Karpas-422 (cell line): ENCODE results near the gene GGTA1. TPM values are rescaled to one million over a fixed set of nuclear protein-coding genes. Genes with fewer than 3 reads are reported as not detected.
A peak's percentile ranks its signal among the peaks of the same experiment; 100 is the strongest.
"Not testable (repeated sequence)": the region's sequence is repeated elsewhere in the genome, so short reads cannot be mapped to it uniquely, and the experiment has no call there.

ENCODE experiments used
- DNase-seq: peaks from one replicate; pipeline ENCODE4 v3.0.0-alpha.2; 2015
- H2AFZ ChIP-seq: fragments of 200-600 bp; sonication (generic); 2 replicates; pipeline ENCODE4 v1.6.1; 2014; ENCODE audit warnings: antibody characterized with exemption, low read length, mixed read lengths
- H3K27ac ChIP-seq: fragments of 200-600 bp; sonication (generic); 2 replicates; pipeline ENCODE4 v1.5.1; 2014; ENCODE audit warnings: mild to moderate bottlenecking, low read length, moderate library complexity
- H3K27me3 ChIP-seq: fragments of 200-600 bp; sonication (generic); 2 replicates; pipeline ENCODE4 v1.6.1; 2014; ENCODE audit warnings: low read length, mixed read lengths
- H3K36me3 ChIP-seq: fragments of 200-600 bp; sonication (generic); 2 replicates; pipeline ENCODE4 v1.6.1; 2014; ENCODE audit warnings: low read length, mixed read lengths; ENCODE audit not compliant: insufficient read depth
- H3K4me1 ChIP-seq: fragments of 200-600 bp; sonication (generic); 2 replicates; pipeline ENCODE4 v1.6.1; 2014; ENCODE audit warnings: mild to moderate bottlenecking, low read length, mixed read lengths
- H3K4me2 ChIP-seq: fragments of 200-600 bp; sonication (generic); 2 replicates; pipeline ENCODE4 v1.6.1; 2014; ENCODE audit warnings: low read length, low read depth, mild to moderate bottlenecking; ENCODE audit not compliant: poor library complexity, severe bottlenecking
- H3K4me3 ChIP-seq: fragments of 200-600 bp; sonication (generic); 2 replicates; pipeline ENCODE4 v1.5.1; 2014; ENCODE audit warnings: mild to moderate bottlenecking, antibody characterized with exemption, low read length, mixed read lengths
- H3K79me2 ChIP-seq: fragments of 200-600 bp; sonication (generic); 2 replicates; pipeline ENCODE4 v1.6.1; 2014; ENCODE audit warnings: mild to moderate bottlenecking, low read length, mixed read lengths
- H3K9ac ChIP-seq: fragments of 200-600 bp; sonication (generic); 2 replicates; pipeline ENCODE4 v1.6.0; 2014; ENCODE audit warnings: low read length
- H3K9me2 ChIP-seq: fragments of 200-600 bp; sonication (generic), shearing (Covaris generic); replicated peaks from 2 replicates; pipeline ENCODE4 v1.6.0; 2014; ENCODE audit warnings: mild to moderate bottlenecking, low read length, moderate library complexity; ENCODE audit not compliant: insufficient read depth
- H3K9me3 ChIP-seq: fragments of 300-700, 200-600 bp; sonication (generic); 2 replicates; pipeline ENCODE4 v1.6.1; 2014; ENCODE audit warnings: low read length, mixed read lengths
- H4K20me1 ChIP-seq: fragments of 200-600 bp; sonication (generic); 2 replicates; pipeline ENCODE4 v1.6.1; 2014; ENCODE audit warnings: mild to moderate bottlenecking, antibody characterized with exemption, low read length, low read depth; ENCODE audit not compliant: insufficient read depth
- total RNA-seq: library from RNA; depleted of rRNA; stranded (reverse); fragments of >200 nt; shearing (Covaris generic); gene quantifications from 2 replicates; pipeline ENCODE4 v1.2.3, GENCODE V29; 2014; ENCODE audit warnings: low replicate concordance

Gene GGTA1
- total RNA-seq, 1 experiment from 2014 or later, result not detected

GRCh38 chr9:121463026-121463807 is 36.4 kb downstream of the GGTA1 start:
- H3K27me3 ChIP-seq, result no peaks in the 10 kb centered on the region
- H3K9me3 ChIP-seq, result no peaks in the 10 kb centered on the region
- no peak overlapping the region for H3K4me2 ChIP-seq
- no peaks in the 10 kb centered on the region for H3K4me1 ChIP-seq
- no peaks in the 10 kb centered on the region for H3K9me2 ChIP-seq
- H4K20me1 ChIP-seq, result no peaks in the 10 kb centered on the region
- no peak overlapping the region for H3K27ac ChIP-seq
- H3K4me3 ChIP-seq, result no peak overlapping the region
- no peak overlapping the region for H3K9ac ChIP-seq
- no peaks in the 10 kb centered on the region for H3K36me3 ChIP-seq
- no peaks in the 10 kb centered on the region for H3K79me2 ChIP-seq
- DNase-seq, result peak; percentile 73
- H2AFZ ChIP-seq, result no peak overlapping the region

- Histone ChIP-seq H3K9ac (no peak overlapping the region), H3K36me3 (no peaks in the 10 kb centered on the region), H3K4me2 (no peak overlapping the region), H3K27me3 (no peaks in the 10 kb centered on the region), H3K4me3 (no peak overlapping the region), H3K4me1 (no peaks in the 10 kb centered on the region), H3K9me3 (no peaks in the 10 kb centered on the region), H2AFZ (no peak overlapping the region), H4K20me1 (no peaks in the 10 kb centered on the region), H3K79me2 (no peaks in the 10 kb centered on the region), H3K9me2 (no peaks in the 10 kb centered on the region), H3K27ac (no peak overlapping the region)
- no peak for DNase-seq
Measured at GRCh38 chr9:121459513-121459912, 40.1 kb downstream of the GGTA1 start.

- not testable (repeated sequence) for H3K36me3 ChIP-seq, DNase-seq, H2AFZ ChIP-seq, H3K27me3 ChIP-seq, H3K9me2 ChIP-seq, H3K79me2 ChIP-seq, H3K27ac ChIP-seq, H3K4me3 ChIP-seq, H3K9ac ChIP-seq, H3K4me2 ChIP-seq, H3K9me3 ChIP-seq, H3K4me1 ChIP-seq, H4K20me1 ChIP-seq
Measured at GRCh38 chr9:121458449-121458848, 41.2 kb downstream of the GGTA1 start.

GRCh38 chr9:121455527-121456239 is 44.0 kb downstream of the GGTA1 start:
- Histone ChIP-seq H3K27ac (no peak overlapping the region), H3K27me3 (no peaks in the 10 kb centered on the region), H3K9me3 (no peaks in the 10 kb centered on the region), H3K9ac (no peak overlapping the region), H3K4me2 (no peak overlapping the region), H3K36me3 (no peaks in the 10 kb centered on the region), H3K4me3 (no peak overlapping the region), H3K79me2 (no peaks in the 10 kb centered on the region), H4K20me1 (no peaks in the 10 kb centered on the region), H3K9me2 (no peaks in the 10 kb centered on the region), H3K4me1 (no peaks in the 10 kb centered on the region), H2AFZ (no peak overlapping the region)
- no peak for DNase-seq

DNA sequence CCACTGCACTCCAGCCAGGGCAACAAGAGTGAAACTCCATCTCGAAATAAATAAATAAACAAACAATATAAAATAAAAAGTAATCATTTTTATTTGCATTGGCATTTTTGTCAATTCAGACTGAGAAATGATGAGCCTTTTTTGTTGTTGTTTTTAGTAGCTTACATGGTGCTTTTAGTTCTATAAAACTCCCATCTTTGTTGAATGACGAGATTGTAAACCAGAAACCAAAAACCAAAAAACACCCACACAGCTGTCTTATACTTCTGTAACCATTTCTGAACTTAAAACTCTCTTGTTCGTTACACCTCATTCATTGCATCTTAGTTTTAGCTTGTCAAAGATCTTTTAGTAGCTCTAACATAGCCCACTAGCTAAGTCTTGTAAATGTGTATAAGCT is 44.7 kb downstream of the GGTA1 start:
- no peaks in the 10 kb centered on the region for H3K9me3 ChIP-seq
- H3K9me2 ChIP-seq, result no peaks in the 10 kb centered on the region
- H3K4me1 ChIP-seq, result no peaks in the 10 kb centered on the region
- no peak overlapping the region for H3K4me3 ChIP-seq
- DNase-seq, result no peak
- no peaks in the 10 kb centered on the region for H3K27me3 ChIP-seq
- H2AFZ ChIP-seq, result no peak overlapping the region
- no peaks in the 10 kb centered on the region for H4K20me1 ChIP-seq
- H3K4me2 ChIP-seq, result no peak overlapping the region
- no peaks in the 10 kb centered on the region for H3K36me3 ChIP-seq
- no peak overlapping the region for H3K27ac ChIP-seq
- H3K79me2 ChIP-seq, result no peaks in the 10 kb centered on the region
- H3K9ac ChIP-seq, result no peak overlapping the region

DNA sequence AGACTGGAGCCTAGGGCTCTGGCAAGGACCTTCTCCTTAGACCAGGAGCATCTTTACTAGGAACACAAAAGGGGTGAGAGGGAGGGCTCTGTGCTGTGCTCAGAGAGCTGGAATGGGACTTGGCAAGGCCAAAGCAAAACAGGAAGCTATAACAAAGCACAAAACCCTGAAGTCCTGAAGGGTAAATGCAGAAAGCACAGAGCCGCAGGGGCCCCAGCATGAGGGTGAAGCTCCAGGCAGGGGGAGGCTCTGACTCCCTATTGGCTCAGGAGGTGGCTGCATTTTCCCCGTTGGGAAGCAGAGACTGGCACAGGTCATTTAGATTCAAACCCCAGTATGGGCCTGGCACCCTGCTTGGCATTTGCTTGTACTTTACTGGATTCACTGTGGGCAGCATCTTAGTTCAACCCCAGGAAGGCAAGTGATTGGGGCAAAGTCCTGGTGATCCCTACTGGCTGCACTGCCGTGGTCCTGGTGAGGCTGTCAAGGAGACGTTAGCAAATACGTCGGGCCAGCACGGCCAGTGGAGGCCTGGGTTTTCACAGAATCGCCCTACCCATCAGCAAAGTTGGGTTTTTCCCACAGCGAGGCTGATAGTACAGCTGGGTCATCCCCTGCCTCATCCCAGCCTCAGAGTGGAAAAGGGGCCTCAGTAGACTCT is 46.3 kb downstream of the GGTA1 start:
- no peak overlapping the region for H3K4me2 ChIP-seq
- H3K9me3 ChIP-seq, result no peaks in the 10 kb centered on the region
- no peak overlapping the region for H3K4me3 ChIP-seq
- H3K27me3 ChIP-seq, result no peaks in the 10 kb centered on the region
- H3K4me1 ChIP-seq, result no peaks in the 10 kb centered on the region
- H3K27ac ChIP-seq, result no peak overlapping the region
- no peak for DNase-seq
- H2AFZ ChIP-seq, result no peak overlapping the region
- H3K79me2 ChIP-seq, result no peaks in the 10 kb centered on the region
- no peaks in the 10 kb centered on the region for H4K20me1 ChIP-seq
- H3K9ac ChIP-seq, result no peak overlapping the region
- H3K36me3 ChIP-seq, result no peaks in the 10 kb centered on the region
- H3K9me2 ChIP-seq, result no peaks in the 10 kb centered on the region

- Histone ChIP-seq H3K36me3 (no peaks in the 10 kb centered on the region), H3K4me2 (no peak overlapping the region), H2AFZ (no peak overlapping the region), H3K9ac (no peak overlapping the region), H4K20me1 (no peaks in the 10 kb centered on the region), H3K9me3 (no peaks in the 10 kb centered on the region), H3K79me2 (no peaks in the 10 kb centered on the region), H3K4me3 (no peak overlapping the region), H3K4me1 (no peaks in the 10 kb centered on the region), H3K27ac (no peak overlapping the region), H3K9me2 (no peaks in the 10 kb centered on the region), H3K27me3 (no peaks in the 10 kb centered on the region)
- DNase-seq, result no peak
Measured at GRCh38 chr9:121452085-121452484, 47.6 kb downstream of the GGTA1 start.

DNA sequence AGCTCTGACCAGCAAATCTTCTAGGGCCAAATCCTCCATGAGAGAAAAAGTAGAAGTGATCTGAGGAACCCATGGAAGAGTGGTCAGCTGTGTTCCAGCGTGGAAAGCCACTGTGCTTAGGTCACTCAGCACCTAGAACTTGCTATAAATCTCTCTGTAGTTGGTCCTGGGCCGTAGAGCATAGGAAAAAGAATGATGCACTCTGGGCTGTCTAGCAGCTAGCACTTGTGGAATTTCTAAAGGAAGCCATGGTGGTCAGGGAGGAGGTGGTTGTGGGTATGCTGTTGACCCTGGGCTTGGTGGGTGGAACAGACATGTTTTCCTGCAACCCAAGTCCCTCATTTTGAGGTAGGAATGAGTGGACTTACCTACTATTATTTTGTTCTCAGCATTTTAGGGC is 48.1 kb downstream of the GGTA1 start:
- Histone ChIP-seq H3K9me3 (no peaks in the 10 kb centered on the region), H3K27me3 (no peaks in the 10 kb centered on the region), H3K27ac (no peak overlapping the region), H3K79me2 (no peaks in the 10 kb centered on the region), H2AFZ (no peak overlapping the region), H3K36me3 (no peaks in the 10 kb centered on the region), H4K20me1 (no peaks in the 10 kb centered on the region), H3K4me3 (no peak overlapping the region), H3K4me1 (no peaks in the 10 kb centered on the region), H3K4me2 (no peak overlapping the region), H3K9me2 (no peaks in the 10 kb centered on the region), H3K9ac (no peak overlapping the region)
- DNase-seq, result no peak
